Dedifferentiated amniotic fluid mesenchymal stem cell (primary cell): ENCODE data around the gene TAPT1.
A peak's percentile ranks its signal among the peaks of the same experiment; 100 is the strongest.

Experiments
- DNase-seq: peaks from one replicate; pipeline ENCODE4 v3.0.0-alpha.2; 2016; ENCODE audit errors: extremely low spot score

TAPT1 gene

DNA sequence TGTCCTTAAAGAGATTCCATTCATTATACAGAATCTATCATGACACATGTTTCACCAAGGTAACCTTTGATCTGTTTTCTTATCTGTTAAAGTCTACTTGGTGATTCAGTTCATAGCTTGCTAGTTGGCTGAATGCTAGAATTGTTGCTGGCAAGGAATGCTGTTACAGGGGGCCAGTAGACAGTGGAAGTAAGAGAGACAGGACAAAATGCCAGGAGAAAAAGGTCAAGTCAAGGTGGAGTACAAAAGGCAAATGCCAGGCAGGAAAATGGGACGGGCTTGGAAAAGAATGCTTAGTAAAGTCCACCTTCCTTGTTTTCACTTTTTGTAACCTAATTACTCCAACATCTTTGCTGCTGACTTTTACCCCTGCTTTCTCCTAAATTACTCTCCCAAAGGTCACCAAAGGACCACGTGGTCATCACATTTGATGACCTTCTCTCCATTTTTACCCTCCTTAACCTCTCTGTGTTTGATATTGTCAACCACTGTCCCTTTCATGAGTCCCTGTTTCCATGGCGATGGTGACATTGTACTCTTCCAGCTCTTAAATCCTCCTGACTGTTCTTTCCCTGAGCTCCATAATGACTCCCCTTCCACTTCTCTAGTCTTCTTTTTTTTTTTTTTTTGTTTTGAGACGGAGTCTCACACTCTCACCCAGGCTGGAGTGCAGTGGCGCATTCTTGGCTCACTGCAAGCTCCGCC lies 24.5 kb upstream of the TAPT1 start:
- no peak for DNase-seq

DNA sequence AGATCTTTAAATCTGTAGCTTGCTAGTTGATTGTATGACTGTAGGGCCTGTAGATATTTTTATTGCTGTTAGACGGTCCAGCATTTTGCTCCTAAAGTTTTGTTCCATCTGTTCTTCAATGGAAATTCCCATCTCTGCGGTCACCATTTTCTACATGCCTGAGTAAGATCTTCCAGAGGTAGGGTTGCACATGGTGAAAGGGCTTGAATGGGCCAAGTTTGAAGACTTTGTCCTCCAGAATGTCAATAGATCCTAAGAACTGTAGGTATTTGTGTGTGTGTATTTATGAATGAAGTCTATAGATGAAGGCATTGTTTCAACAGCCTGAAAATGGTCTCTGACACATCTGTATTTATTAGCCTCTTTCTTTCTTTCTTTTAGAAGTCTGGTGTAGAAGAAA lies 22.3 kb upstream of the TAPT1 start:
- no peak for DNase-seq

DNA sequence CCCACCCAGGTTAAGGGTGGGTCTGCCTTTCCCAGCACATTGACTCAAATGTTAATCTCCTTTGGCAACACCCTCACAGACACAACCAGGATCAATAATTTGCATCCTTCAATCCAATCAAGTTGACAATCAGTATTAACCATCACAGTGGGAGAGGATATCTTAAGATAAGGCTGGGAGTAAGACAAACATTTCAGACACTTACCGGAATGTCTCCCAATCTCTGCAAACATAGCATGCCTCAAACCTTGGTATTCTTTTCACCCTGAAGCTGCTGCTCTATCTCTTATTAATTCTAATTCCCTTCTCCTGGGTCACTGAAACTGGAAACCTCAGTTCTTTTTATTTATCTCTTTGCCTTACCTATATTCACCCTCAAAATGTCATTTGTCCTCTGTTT lies 19.0 kb upstream of the TAPT1 start:
- no peak for DNase-seq

DNA sequence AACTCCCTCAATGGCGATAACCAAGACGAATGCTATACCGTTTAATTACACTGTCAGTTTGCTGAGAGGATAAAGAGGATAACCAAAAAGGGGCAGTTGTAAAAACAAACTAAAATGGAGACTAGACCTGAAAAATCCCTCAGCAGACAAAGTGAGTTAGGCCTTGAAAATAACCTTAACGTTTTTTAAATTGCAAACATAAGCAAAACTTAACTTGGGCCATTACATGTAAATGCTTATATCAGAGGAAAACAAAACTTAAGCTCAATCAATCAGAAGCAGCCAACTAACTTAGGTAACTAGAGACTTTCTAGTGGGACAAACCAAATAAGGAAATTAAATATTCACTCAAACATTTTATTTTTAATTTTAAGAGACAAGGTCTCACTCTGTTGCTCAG lies 17.0 kb upstream of the TAPT1 start:
- DNase-seq: no peak

DNA sequence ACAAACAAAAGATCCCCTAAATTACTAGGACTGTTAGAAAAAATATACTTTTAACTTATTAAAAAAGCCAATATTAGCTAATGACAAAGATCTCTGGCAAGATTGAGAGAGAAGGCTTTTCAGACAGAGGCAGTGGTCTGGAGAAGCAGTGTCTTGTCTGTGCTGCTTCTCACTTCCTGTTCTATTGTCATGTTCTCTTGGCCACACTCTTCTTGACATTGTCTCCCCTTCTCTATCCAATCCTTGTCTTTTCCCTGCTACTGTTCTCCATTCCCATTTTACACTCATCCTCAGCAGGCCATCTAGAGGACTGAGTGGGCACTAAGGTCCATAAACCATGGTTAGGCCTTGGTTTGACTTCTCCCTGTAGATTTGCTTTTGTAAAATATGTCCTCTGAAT lies 14.0 kb upstream of the TAPT1 start:
- no peak for DNase-seq

DNA sequence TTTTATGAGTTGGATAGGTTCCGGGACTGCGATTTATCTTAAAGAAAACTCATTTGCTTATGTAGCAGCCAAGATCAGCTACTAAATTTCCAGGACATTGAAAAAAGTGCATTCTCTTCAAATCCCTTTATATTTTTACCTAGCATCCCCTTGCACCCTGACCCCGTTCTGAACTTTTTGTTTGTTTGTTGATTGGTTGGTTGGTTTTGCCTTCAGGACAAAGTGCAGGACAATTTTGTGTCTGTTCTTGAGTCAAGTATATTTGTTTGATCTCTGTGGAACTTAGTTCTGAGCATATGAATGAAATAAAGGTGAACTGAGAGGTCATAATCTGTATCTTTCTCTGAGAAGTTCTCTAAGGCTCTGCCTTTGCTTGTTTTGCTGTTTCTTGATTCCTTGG lies 12.8 kb upstream of the TAPT1 start:
- no peak for DNase-seq

DNA sequence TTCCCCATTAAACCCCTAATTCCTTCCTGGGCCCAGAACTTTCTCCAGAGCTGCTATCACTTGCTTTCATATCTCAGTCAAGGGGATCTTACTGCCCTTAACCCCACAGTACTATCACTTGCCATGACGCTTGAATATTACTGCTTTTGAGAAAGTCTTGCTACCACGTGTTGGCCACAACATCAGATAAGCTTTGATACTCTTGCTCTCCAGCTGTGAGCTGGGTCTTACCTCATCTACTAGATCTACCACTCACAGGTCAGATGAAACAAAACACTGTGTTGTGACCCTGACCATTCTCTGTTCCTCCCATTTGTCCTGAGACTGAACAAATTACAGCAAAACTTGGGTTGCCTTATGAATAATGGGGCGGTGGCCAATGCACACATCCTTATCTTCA lies 12.1 kb upstream of the TAPT1 start:
- DNase-seq: no peak

DNA sequence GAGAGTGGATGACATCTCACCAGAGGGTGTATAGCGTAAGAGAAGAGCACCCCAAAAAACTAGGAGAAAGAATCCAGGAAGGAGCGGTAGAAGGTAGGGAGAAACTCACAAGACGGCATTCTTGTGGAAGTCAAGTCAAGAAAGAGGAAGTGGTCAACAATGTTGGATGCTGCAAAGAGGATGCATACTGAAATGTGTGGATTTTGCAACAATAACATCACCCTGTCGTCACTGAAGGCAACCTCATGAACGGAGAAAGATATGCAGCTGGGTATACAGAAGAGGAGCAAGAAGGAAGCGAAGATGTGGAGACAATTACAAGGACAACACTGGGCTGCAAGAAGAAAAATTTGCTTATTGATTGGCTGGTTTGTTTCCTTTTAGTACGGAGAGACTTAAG lies 11.4 kb upstream of the TAPT1 start:
- DNase-seq: no peak

DNA sequence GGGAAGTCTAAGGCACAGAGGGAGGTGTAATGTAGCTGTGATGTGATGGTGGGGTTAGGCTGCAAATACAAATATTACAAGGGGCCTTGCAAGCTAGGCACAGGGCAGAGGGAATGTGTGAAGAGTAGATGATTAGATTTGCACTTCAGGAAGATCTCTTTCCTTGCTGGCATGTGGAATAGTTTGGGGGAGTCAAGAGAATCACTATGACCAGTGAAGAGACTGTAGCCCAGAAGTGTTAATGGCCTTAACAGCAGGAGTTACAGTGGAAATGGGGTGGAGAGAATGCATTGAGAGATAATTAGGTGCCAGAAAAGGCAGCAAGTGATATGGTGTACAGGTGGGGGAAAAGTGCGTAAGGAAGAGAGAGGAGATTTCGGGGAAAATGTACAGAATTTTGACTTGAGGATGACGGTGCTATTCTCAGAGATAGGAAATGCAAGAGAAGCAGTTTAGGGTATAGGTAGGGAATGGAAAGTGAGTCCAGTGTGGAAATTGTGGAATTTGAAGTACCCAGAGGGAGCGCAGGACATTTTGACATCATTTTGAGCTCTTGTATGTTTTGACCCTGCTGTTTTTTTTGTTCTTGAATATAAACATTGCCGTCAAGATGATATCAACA lies 10.2 kb upstream of the TAPT1 start:
- no peak for DNase-seq

DNA sequence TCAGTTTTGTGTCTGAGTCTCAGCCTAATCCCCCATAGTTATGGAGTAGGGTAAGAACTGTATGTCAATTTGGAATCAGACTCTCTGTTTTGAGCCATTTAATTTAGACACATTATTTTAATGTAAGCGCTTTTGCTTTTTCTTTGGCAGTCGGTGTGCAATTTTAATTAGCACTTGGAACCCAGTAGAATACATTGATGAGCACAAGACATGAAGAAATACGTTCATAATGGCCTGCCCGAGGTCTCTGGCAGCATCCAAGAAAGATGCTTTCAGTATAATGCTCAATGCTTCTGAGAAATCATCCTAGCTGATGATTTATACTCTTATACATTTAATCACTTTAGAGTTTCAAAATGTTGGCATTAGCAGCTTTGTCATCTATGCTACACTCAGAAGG lies 8.9 kb upstream of the TAPT1 start:
- DNase-seq: no peak

DNA sequence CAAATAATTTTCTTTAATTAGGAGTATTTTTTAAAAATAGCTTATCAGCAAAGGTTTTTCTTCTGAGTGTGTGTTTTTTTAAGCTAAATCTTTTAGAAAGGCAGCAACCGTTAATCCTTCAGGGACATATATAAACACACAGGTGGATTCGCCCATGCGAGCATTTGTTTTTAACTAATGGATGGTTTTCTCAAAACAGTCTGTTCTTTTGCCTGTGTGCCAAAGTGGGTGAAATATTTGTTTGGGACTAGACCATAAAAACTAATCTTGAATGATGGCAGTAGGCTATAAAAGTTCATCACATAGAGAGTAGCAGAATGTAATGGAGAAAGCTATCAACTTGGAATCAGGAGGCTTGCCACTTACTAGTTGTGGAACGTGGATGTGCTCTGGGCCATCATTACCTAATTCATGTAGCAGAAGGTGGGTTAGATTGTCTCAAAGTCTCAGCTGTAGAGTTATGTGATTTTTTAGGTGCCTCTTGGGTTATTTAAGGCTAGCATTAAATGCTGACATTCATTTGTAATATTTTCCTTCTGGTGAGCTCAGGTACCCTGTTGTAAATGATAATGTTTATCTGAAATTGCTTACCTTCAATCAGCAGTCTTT lies 7.4 kb upstream of the TAPT1 start:
- DNase-seq: no peak

DNA sequence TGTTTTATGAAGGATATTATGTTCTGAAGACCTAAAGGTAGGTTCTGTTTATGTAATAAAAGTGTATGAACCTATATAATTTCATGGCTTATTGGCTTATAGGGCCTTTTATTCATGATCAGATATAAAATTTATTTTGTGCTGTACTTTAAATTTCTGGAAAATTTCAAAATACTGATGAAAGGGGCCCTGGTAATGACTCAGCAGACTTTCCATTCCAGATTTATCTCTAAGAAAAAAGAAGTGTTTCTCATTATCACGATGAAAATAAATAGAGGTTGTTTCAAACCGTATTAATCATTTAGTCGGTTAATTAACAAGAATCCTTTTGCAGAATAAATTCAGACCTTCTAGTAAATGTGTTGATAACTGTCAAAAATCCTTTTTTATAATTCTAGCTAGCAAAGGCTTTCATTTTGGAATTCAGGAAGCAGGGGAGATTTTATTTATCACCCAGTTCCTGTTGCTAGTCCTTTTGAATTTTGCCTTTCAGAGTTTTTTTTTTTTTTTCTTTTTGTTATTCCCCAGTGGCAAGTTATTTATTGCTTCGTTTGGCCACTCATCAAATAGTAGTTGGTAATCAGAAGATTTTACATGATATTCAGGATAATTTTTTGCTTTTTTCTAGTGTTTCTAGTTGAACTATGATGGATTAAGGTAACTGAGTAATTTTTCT lies 5.4 kb upstream of the TAPT1 start:
- no peak for DNase-seq

DNA sequence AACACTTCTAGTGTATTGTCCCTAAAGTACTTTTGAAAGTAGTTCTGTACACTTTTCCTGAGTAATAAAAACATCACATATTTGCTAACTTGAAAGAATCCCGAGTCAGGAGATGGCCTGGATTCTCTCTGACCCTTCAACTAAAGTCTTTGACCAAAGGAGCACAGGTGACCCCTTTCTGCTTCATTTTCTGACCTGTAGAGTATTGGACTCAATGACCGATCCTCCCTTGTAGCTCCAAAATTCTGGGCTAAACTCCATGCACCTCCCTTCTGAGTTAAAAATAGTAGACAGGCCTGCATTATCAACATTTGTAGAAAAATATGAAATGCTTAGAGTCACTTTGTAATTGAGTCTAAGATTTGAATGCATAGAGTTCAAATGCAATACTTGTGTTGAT lies 4.0 kb upstream of the TAPT1 start:
- no peak for DNase-seq

DNA sequence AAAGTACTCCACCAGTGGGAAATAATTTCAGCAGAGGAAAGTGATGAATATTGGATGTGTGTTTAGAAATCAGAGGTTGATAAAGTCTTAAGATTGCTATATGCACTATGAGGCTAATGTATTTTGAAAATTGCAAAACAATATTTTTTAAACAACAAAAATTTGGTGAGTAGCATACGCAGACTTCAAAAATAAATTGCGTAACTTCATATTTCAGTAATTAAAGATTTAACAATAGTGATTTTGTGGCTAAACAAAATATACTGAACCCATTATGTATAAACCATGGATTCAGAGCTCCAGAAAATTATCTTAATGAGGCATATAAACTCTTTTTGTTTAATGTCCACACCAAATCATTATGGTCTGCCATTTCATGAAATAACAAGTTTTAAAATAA lies 3.3 kb upstream of the TAPT1 start:
- DNase-seq: no peak

DNA sequence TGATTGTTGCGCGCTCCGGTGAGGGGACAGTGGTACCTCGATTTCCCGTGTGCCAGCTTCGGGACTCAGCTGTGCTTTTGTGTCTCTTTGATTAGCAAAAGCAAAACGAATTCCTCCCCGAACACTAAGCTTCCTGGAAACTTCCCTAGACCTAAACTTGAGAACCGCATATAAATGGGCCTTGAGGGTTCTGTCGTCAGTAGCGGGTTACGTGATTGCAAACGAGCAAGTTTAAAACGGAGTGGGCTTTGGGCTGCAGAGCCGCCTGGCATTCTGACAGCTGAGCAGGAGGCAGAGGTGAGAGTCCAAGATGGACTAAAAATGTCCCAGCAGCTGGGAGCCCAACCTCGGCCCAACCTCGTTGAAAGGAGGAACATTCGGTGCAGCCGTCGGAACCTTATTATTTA lies 1.2 kb upstream of the TAPT1 start:
- DNase-seq: no peak

DNA sequence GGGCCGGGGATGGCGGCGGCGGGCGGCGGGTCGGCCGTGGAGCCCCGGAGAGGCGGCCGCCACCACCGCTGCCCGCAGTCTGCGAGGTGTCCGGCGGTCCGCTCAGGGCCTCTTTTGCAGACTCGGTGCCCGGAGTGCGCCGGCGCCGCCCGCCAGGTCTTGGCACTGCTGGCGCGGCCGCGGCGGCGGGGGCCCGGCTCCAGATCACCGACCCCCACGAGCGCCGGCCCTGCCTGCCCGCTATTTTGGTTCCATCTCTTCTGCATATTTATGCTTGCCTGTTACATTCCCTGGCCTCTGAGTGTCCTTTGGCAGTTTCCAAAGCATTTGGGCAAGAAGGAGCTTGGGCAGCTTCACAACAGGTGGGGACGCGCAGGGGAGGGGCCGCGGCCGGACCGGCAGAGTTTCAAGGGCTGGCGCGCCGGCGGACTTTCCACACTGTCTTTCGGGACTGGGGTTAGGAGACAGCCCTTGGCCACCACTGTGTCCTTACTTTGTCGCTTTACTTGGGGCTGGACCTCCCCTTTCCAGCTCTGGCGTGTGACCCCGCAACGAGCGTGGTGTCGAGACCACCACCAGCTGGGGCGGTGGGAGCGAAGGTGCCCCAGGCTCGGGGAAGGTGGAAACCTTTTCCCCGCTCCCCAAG lies 668 bp upstream of the TAPT1 start:
- no peak for DNase-seq

DNA sequence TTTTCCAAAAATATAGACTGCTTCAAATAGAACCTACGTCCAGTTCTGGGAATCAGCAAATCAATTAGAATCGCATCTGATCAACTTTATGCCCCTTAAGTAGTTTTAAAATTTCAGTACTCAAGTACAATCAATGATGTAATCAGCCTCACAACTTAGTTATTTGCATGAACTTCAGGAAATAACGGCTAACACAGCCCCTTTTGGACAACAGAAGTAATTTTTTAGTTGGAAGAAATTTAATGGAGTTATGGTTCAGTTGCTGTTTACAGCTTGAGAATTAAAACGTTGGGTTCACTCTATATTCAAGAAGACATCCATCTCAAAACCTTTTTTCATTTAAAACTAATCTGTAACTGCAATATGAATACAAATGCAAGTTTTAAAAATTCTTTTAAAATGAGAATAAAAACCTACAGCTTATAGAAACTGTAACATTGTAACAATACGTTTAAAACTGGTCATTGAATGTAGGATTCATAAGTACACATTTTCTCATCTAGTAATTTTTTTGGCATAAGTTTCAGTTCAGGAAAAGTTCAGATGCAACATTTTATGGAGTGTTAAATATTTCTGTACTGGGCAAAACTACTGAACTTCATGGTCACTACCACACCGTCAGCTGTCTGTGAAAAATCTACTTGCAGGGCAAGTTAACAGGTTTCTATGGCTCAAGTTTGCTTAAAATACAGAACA lies 956 bp downstream of the TAPT1 start:
- peak; percentile 70 for DNase-seq

DNA sequence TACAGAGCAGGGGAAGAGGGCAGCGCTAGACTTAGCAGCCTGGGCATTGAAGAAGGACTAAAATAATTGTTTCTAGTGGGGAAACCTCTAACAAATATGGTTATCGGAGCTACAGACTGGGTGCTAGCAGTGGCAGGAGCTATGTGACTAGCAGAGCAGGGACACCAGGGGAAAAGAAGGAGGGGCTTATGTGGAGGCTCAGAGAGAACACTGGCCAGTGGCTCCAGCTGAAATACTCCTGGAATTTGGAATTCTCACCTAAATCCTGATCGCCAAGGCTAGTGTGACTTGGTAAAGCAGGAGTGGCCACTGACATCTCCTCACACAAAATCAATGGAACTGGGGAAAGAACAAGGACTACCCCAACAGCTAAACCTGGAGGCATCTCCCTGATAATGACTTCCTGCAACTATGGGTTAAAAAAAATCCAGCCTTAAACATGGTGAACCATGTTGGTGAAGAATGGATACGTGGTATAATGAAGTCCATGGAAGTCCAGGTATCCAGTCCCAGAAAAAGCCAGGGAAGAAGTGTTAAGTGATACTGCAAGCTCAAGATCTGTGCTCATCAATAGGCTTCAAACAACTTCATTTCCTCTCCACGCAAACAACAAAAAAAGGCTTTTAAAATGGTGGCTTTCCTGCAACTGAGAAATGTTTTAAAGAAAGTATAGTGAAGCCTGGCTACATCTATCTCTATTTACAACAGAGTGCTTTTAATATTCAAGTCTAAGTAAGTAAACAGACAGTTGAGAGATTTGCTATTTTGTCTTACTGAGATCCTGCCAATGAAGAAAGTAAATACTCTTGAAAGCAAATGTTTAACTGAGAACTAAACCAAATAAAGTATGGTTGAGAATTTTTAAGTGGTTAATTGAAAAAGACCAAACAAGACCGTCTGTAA lies 1.8 kb downstream of the TAPT1 start:
- no peak for DNase-seq

DNA sequence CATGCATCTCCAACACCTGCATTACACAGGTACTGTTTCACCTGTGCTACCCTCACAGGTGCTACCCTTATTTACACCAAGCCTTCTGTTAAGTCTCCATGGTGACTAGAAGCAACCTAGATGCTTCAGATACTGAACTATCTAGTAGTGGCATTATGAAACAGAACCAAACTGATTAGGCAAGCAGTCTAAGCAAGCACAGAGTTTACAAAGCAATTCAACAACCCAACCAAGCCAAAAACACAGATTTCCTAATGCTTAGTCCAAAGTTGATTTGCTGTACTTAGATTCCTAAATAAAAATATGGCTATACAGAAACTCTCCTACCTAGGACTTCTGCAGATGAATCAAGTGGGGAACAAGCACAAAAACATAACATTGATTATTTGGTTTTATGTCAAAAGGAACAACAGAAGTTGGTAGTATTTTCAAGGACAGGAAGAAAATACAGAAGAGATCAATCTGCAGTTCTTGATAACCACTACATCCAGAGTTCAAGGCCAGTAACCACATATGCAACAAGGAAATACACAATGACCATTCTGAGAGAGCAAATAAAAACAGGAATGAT lies 3.2 kb downstream of the TAPT1 start:
- no peak for DNase-seq

DNA sequence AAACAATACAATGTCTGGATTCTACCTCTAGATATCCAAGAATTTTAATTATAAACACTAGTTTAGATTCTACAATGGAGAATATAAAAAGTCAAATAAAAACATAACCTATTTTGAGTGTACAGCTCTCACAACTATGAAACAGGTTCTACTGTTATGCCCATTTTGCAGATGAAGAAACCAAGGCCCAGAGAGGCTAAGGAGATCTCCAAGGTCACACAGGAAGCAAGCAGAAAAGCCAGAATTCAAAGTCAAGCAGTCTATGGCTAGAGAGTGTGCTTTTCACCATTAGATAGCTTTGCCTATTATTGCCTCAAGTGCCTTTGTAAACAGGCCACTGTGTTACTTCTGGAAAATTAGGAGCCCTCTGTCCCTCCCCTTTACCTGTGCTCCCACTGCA lies 7.3 kb downstream of the TAPT1 start:
- no peak for DNase-seq
